GM12875 (cell line): ENCODE results near the gene INO80E.

Experiments used
- H3K4me3 ChIP-seq: one replicate; pipeline ENCODE4 v1.5.1; 2011; ENCODE audit warnings: low read depth, low read length, control low read depth
- TF ChIP-seq, protein P1 (sequence below): IDR thresholded peaks from 2 replicates; pipeline ENCODE4 v1.5.1; 2011; ENCODE audit warnings: low read depth, mild to moderate bottlenecking, control low read depth, inconsistent platforms, low read length, moderate library complexity, borderline replicate concordance; ENCODE audit not compliant: insufficient read depth

Gene INO80E

DNA sequence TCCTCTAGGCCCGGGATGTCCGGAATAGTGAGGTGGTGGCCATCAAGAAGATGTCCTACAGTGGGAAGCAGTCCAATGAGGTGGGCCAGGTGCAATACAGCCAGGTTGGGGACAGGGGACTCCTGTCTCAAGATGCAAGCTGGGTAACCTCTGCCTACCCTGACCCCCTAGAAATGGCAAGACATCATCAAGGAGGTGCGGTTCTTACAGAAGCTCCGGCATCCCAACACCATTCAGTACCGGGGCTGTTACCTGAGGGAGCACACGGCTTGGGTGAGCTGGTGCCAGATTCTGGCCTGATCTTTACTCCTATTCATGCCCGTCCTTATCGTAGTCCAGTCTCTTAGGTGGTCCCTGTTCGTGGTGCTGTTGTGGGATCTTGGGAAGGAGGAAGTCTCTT, 18.0 kb upstream of the INO80E start:
- no peak overlapping the region for H3K4me3 ChIP-seq
- TF ChIP-seq, protein P1, sequence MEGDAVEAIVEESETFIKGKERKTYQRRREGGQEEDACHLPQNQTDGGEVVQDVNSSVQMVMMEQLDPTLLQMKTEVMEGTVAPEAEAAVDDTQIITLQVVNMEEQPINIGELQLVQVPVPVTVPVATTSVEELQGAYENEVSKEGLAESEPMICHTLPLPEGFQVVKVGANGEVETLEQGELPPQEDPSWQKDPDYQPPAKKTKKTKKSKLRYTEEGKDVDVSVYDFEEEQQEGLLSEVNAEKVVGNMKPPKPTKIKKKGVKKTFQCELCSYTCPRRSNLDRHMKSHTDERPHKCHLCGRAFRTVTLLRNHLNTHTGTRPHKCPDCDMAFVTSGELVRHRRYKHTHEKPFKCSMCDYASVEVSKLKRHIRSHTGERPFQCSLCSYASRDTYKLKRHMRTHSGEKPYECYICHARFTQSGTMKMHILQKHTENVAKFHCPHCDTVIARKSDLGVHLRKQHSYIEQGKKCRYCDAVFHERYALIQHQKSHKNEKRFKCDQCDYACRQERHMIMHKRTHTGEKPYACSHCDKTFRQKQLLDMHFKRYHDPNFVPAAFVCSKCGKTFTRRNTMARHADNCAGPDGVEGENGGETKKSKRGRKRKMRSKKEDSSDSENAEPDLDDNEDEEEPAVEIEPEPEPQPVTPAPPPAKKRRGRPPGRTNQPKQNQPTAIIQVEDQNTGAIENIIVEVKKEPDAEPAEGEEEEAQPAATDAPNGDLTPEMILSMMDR = no peak

GRCh38 chr16:29978564-29979270, 17.3 kb upstream of the INO80E start:
- TF ChIP-seq, protein P1 = no peak
- H3K4me3 ChIP-seq = no peak overlapping the region

DNA sequence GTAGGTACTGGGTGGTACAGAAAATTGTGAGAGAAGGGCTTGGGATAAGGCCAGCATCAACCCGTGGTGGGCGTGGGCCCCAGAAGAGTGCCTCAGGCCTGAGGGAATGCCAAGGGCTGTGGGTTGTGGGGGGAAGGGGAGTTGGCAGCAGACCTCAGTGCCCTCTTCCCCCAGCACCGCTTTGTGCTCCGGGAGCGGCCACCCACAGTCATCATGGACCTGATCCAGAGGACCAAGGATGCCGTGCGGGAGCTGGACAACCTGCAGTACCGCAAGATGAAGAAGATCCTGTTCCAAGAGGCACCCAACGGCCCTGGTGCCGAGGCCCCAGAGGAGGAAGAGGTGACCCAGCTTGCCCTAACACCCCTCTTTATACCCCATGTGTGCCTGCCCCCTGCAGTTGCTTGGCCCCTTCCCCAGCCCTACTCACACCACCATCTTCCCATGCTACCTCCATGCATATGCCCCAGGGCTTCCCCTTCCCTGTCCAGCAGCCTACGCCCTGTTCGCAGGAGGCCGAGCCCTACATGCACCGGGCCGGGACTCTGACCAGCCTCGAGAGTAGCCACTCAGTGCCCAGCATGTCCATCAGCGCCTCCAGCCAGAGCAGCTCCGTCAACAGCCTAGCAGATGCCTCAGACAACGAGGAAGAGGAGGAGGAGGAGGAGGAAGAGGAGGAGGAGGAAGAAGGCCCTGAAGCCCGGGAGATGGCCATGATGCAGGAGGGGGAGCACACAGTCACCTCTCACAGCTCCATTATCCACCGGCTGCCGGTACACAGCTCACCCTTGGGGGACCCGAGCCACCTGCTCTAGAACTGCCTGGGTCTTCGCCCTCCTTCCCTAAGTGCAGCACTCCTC, 13.3 kb upstream of the INO80E start:
- TF ChIP-seq, protein P1 = no peak
- no peak overlapping the region for H3K4me3 ChIP-seq

GRCh38 chr16:29983420-29984136, 12.5 kb upstream of the INO80E start:
- H3K4me3 ChIP-seq = no peak overlapping the region
- TF ChIP-seq, protein P1 = no peak

DNA sequence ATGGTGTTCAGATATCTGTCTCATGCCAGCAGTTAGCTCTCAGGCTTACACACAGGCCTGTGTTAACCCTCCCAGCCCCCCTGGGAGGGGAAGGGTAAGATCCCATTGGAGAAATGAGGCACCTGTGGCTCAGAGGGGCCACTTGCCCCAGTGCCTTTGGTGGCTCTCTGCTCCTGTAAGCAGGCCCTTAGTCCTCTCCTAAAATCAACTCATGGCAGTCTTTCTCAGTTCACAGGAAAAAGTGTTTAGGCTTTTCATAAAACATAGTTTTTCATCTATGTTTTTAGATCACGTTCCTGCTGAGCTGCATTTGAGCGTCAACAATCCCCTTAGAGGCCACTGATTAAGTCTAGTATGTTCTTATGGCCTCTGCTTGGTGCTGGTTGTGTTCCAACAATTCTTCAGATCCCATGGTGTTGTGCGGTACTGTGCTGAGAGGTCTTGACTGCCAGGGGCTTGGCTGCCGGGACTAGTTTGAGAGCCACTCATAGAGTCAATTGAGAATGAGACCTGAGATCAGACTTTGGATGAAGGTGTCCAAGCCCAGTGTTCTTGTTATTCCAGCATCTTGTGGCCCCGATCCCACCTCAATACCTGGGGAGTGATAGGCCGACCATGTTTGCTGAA, 11.8 kb upstream of the INO80E start:
- no peak overlapping the region for H3K4me3 ChIP-seq
- TF ChIP-seq, protein P1 = no peak

DNA sequence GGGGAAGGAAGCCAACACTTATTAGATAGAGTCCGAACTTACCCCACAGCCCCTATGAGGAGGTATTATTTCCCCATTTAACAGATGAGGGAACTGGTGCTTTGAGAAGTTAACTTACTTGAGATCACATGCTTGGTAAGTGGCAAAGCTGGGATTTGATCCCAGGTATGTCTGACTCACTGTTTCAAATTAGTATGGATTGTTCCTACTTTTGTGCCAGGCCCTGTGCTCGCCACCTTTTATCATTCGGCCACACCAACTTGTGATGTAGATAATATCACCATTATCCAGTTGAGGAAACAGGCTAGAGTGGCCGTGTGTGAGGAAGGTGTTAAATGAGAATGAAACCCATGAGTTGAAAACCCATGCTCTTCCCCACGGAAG, 11.3 kb upstream of the INO80E start:
- H3K4me3 ChIP-seq = no peak overlapping the region
- TF ChIP-seq, protein P1 = no peak
